SK-N-SH (cell line): ENCODE data around the gene ARMC7. TPM values are rescaled to one million over a fixed set of nuclear protein-coding genes. Genes with fewer than 3 reads are reported as not detected.

Experiments
- CTCF ChIA-PET: fragments of 300-600, 350-600 bp; formaldehyde crosslinking; extraction: SDS; loops from one replicate; lab custom pipeline; 2021; lab: Yijun Ruan, JAX
- POLR2A ChIA-PET: fragments of 350-600 bp; sonication (Branson Sonifier 250); formaldehyde crosslinking; extraction: SDS; loops from one replicate; lab custom pipeline; 2020; ENCODE audit warnings: antibody characterized with exemption, inconsistent platforms; lab: Yijun Ruan, JAX
- DNase-seq: peaks from one replicate; pipeline ENCODE4 v3.0.0; 2012
- H2AFZ ChIP-seq: fragments of 200-600 bp; sonication (generic); 2 replicates; pipeline ENCODE4 v1.8.1; 2016; ENCODE audit warnings: antibody characterized with exemption, mild to moderate bottlenecking, low read depth
- H3F3A ChIP-seq: fragments of 200-600 bp; sonication (generic); replicated peaks from 2 replicates; pipeline ENCODE3; 2016; ENCODE audit warnings: antibody characterized with exemption, mild to moderate bottlenecking; ENCODE audit not compliant: insufficient read depth
- H3K27ac ChIP-seq, 2 experiments: fragments of 200-500 bp in 1 of 2; fragments of 200-600 bp in 1 of 2; sonication (Bioruptor generic) in 1 of 2; sonication (generic), shearing (Covaris generic) in 1 of 2; 2 replicates each; pipeline versions ENCODE4 v1.5.1 to v1.6.1; 2014 to 2016; ENCODE audit warnings: low read depth in 2 of 2, inconsistent platforms in 1 of 2, low read length in 1 of 2, mild to moderate bottlenecking in 1 of 2, mixed read lengths in 1 of 2
- H3K27me3 ChIP-seq: fragments of 200-600 bp; sonication (generic), shearing (Covaris generic); 2 replicates; pipeline ENCODE4 v1.6.1; 2016; ENCODE audit warnings: mixed run types; ENCODE audit not compliant: insufficient read depth
- H3K36me3 ChIP-seq, 2 experiments: fragments of 200-500 bp in 1 of 2; fragments of 200-600 bp in 1 of 2; sonication (Bioruptor generic) in 1 of 2; sonication (generic) in 1 of 2; replicated peaks in 1 of 2; 2 replicates each; pipeline versions ENCODE3 to v1.5.1; 2014 to 2016; ENCODE audit warnings: low read length in 1 of 2, mild to moderate bottlenecking in 1 of 2; ENCODE audit not compliant: insufficient read depth in 2 of 2, control insufficient read depth in 1 of 2
- H3K4me1 ChIP-seq, 2 experiments: fragments of 200-500 bp in 1 of 2; fragments of 200-600 bp in 1 of 2; sonication (Bioruptor generic) in 1 of 2; sonication (generic), shearing (Covaris generic) in 1 of 2; 2 replicates each; pipeline versions ENCODE4 v1.5.1 to v1.6.1; 2014 to 2016; ENCODE audit warnings: low read depth in 1 of 2, low read length in 1 of 2, mixed run types in 1 of 2; ENCODE audit not compliant: insufficient read depth in 2 of 2, control insufficient read depth in 1 of 2
- H3K4me2 ChIP-seq: fragments of 200-600 bp; sonication (generic), shearing (Covaris generic); 2 replicates; pipeline ENCODE4 v1.6.1; 2017; ENCODE audit warnings: mixed run types
- H3K4me3 ChIP-seq, 2 experiments: fragments of 200-500 bp in 1 of 2; fragments of 200-600 bp in 1 of 2; sonication (Bioruptor generic) in 1 of 2; sonication (generic), shearing (Covaris generic) in 1 of 2; 2 replicates each; pipeline versions ENCODE4 v1.5.1 to v1.8.1; 2014 to 2016; ENCODE audit warnings: low read depth in 2 of 2, inconsistent platforms in 1 of 2, low read length in 1 of 2, mild to moderate bottlenecking in 1 of 2, mixed read lengths in 1 of 2, moderate library complexity in 1 of 2
- H3K79me2 ChIP-seq: fragments of 200-600 bp; sonication (generic); 2 replicates; pipeline ENCODE4 v1.8.1; 2017; ENCODE audit warnings: mild to moderate bottlenecking; ENCODE audit not compliant: insufficient read depth
- H3K9ac ChIP-seq: fragments of 200-600 bp; sonication (generic); 2 replicates; pipeline ENCODE4 v1.6.1; 2017; ENCODE audit warnings: mixed run types
- H3K9me2 ChIP-seq: fragments of 200-600 bp; sonication (generic); 2 replicates; pipeline ENCODE4 v1.6.1; 2017; ENCODE audit warnings: mixed run types
- H3K9me3 ChIP-seq: fragments of 200-600 bp; sonication (generic); 2 replicates; pipeline ENCODE4 v1.6.1; 2017; ENCODE audit warnings: mixed run types, mild to moderate bottlenecking, moderate library complexity
- H4K20me1 ChIP-seq: fragments of 200-600 bp; sonication (generic); 2 replicates; pipeline ENCODE4 v1.6.1; 2017; ENCODE audit warnings: mild to moderate bottlenecking, mixed run types; ENCODE audit not compliant: insufficient read depth
- CHD2 ChIP-seq: fragments of 150-350 bp; IDR thresholded peaks from 2 replicates; pipeline ENCODE4 v1.6.1; 2018; ENCODE audit warnings: low read length; ENCODE audit not compliant: partially characterized antibody
- ELF1 ChIP-seq: IDR thresholded peaks from 2 replicates; pipeline ENCODE4 v1.4.0; 2012
- EP300 ChIP-seq, 2 experiments: IDR thresholded peaks; 2 replicates each; pipeline versions ENCODE4 v1.4.0 to v1.6.1; 2012; ENCODE audit warnings: borderline replicate concordance in 1 of 2, low read depth in 1 of 2, low read length in 1 of 2
- FOSL2 ChIP-seq: IDR thresholded peaks from 2 replicates; pipeline ENCODE4 v1.4.0; 2012; ENCODE audit warnings: low read depth, mild to moderate bottlenecking, moderate library complexity, borderline replicate concordance
- FOXJ3 ChIP-seq: sonication (generic); formaldehyde crosslinking; IDR thresholded peaks from 2 replicates; pipeline ENCODE4 v1.5.1; 2020; ENCODE audit warnings: mild to moderate bottlenecking, missing genetic modification reagents
- JUND ChIP-seq: IDR thresholded peaks from 2 replicates; pipeline ENCODE4 v1.4.0; 2012
- MEF2A ChIP-seq: IDR thresholded peaks from 2 replicates; pipeline ENCODE4 v1.4.0; 2012; ENCODE audit warnings: low read depth, borderline replicate concordance
- MXI1 ChIP-seq: IDR thresholded peaks from 2 replicates; pipeline ENCODE4 v1.6.1; 2012; ENCODE audit warnings: mild to moderate bottlenecking, low read depth, low read length, improper control_type of control experiment
- NFIC ChIP-seq: IDR thresholded peaks from 2 replicates; pipeline ENCODE4 v1.4.0; 2012; ENCODE audit warnings: borderline replicate concordance
- NRF1 ChIP-seq: IDR thresholded peaks from 2 replicates; pipeline ENCODE4 v1.6.1; 2012; ENCODE audit warnings: low read depth, mild to moderate bottlenecking, low read length
- RAD21 ChIP-seq: IDR thresholded peaks from 2 replicates; pipeline ENCODE4 v1.6.1; 2012; ENCODE audit warnings: mild to moderate bottlenecking, low read length
- RCOR1 ChIP-seq: fragments of 150-350 bp; IDR thresholded peaks from 2 replicates; pipeline ENCODE4 v1.6.1; 2017; ENCODE audit warnings: antibody characterized with exemption, low read length
- SIN3A ChIP-seq: IDR thresholded peaks from 2 replicates; pipeline ENCODE4 v1.6.1; 2012; ENCODE audit warnings: low read depth, mild to moderate bottlenecking, low read length, moderate library complexity, borderline replicate concordance
- SMC3 ChIP-seq: IDR thresholded peaks from 2 replicates; pipeline ENCODE4 v1.6.1; 2012; ENCODE audit warnings: low read depth, low read length, improper control_type of control experiment
- TEAD4 ChIP-seq: IDR thresholded peaks from 2 replicates; pipeline ENCODE4 v1.4.0; 2012; ENCODE audit warnings: mild to moderate bottlenecking, borderline replicate concordance; ENCODE audit not compliant: insufficient read depth
- WGBS: methylation state at CpG from one replicate; pipeline ENCODE4 v1.1.6; 2017; ENCODE audit warnings: low lambda C conversion rate; 5-methylcytosine and 5-hydroxymethylcytosine counted together
- polyA plus RNA-seq, 3 experiments: library from polyadenylated mRNA; depleted of rRNA; stranded (reverse); fragments of >200 nt; gene quantifications; 2 replicates each; pipeline ENCODE4 v1.2.3, GENCODE V29; 2012
- TF ChIP-seq, protein P1 (sequence below): IDR thresholded peaks from 2 replicates; pipeline ENCODE4 v1.4.0; 2012; ENCODE audit warnings: low read depth, borderline replicate concordance
- TF ChIP-seq, protein P2 (sequence below): fragments of 200-600 bp; sonication (generic); IDR thresholded peaks from 2 replicates; pipeline ENCODE4 v1.6.1; 2017; ENCODE audit warnings: antibody characterized with exemption, mild to moderate bottlenecking, moderate library complexity

The ARMC7 gene
- polyA plus RNA-seq, 1 of the 3 experiments (the other 2 are of a cell fraction), result 10.8 TPM

DNA sequence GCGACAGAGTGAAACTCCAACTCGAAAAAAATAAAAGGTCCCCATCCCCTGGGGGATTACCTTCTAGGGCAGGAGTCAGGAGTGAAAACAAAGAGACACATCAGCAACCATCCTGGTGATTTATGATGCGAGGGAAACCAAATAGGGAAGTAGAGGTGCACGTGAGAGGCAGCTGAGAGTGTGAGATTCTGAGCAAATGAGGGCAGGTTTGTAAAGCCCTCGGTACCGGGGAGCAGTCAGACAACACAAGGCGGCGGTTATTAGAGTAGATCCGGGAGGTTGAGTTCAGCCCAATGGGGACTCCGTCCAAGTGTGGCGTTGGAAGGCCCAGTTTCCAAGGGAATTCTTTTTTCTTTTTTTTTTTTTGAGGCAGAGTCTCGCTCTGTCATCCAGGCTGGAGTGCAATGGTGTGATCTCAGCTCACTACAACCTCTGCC, 7.4 kb upstream of the ARMC7 start:
- H4K20me1 ChIP-seq, result no peaks in the 10 kb centered on the region
- WGBS, result 75% methylated on average over 12 of the region's 12 CpGs
- H3K9me3 ChIP-seq, result no peaks in the 10 kb centered on the region
- H3F3A ChIP-seq, result no peaks in the 10 kb centered on the region
- no peak overlapping the region for H2AFZ ChIP-seq
- CTCF ChIA-PET, result interaction anchor here (0.6 to 4.5 kb wide), 6 partner anchors 8 to 229 kb away, joined by 3 to 68 read pairs (median 4); partner anchors contain the start of genes ARMC7 and FDXR
- no peak overlapping the region for H3K4me3 ChIP-seq
- DNase-seq, result no peak
- H3K79me2 ChIP-seq, result no peaks in the 10 kb centered on the region
- H3K27me3 ChIP-seq, result no peaks in the 10 kb centered on the region
- H3K4me1 ChIP-seq, result peaks cover 0 to 10% of the 10 kb centered on the region in 2 experiments; a peak in 1 of 4 replicates
- H3K27ac ChIP-seq, result no peak overlapping the region
- no peak overlapping the region for H3K4me2 ChIP-seq
- no peak overlapping the region for H3K9ac ChIP-seq
- POLR2A ChIA-PET, result no interaction called here
- H3K9me2 ChIP-seq, result no peaks in the 10 kb centered on the region
- TF ChIP-seq MEF2A (no peak), SIN3A (no peak), NRF1 (no peak), EP300 (IDR thresholded peaks at IDR 0.05; ENCODE audit: borderline replicate concordance in 1 of 2, low read depth in 1 of 2, low read length in 1 of 2) (no peak), FOXJ3 (CRISPR knock-in tag) (no peak), RAD21 (no peak), RCOR1 (no peak), NFIC (no peak), MXI1 (no peak), CHD2 (no peak)
- H3K36me3 ChIP-seq, result no peaks in the 10 kb centered on the region

DNA sequence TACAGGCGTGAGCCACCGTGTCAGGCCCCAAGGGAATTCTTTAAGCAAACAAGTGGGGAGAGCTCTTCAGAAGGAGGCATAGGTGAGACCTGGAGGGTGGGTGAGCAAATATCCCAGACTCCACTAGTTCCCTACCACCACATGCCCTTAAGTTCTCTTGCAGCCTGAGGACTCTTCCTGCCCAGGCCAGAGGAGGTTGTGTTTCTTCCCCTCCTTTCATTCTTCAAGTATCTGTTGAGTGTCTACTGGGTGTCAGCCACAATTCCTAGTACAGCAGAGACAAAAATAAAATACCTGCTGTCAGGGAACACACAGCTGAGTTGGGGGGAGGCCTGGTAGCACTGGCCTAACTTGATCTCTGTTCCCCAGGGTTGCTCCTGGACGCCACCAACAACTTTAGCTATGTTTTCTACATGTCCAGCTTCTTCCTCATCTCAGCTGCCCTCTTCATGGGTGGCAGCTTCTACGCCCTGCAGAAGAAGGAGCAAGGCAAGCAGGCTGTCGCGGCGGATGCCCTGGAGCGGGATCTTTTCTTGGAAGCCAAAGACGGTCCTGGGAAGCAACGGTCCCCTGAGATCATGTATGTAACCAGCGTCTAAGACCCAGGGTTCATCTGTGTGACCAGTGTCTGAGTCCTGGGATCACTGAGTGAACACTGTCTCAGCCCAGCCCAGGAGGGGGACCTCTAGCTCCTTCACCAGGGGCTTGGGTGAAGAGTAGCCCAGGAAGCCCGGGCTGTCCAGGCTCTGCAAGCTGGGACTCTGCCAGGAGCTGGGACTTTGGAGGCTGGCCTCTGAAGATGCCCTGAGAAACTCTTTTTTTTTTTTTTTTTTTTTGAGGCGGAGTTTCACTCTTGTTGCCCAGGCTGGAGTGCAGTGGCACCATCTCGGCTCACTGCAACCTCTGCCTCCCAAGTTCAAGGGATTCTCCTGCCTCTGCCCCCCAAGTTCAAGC, 5.9 kb upstream of the ARMC7 start:
- Histone ChIP-seq H3K4me3 (no peak overlapping the region), H3K4me2 (no peak overlapping the region), H3K27ac (no peak overlapping the region), H3F3A (peaks cover 4% of the 10 kb centered on the region), H3K9me3 (no peaks in the 10 kb centered on the region), H3K9me2 (no peaks in the 10 kb centered on the region), H2AFZ (no peak overlapping the region), H3K27me3 (no peaks in the 10 kb centered on the region), H3K9ac (no peak overlapping the region), H3K79me2 (no peaks in the 10 kb centered on the region), H3K4me1 (peaks cover 0 to 10% of the 10 kb centered on the region in 2 experiments; a peak in 1 of 4 replicates), H3K36me3 (no peaks in the 10 kb centered on the region), H4K20me1 (no peaks in the 10 kb centered on the region)
- WGBS, result 77% methylated on average over 14 of the region's 14 CpGs
- POLR2A ChIA-PET, result interaction anchor here (0.8 to 1.1 kb wide), 2 partner anchors 29 to 1101 kb away, joined by 4 to 12 read pairs; no protein-coding TSS in a partner anchor
- no peak for DNase-seq
- TF ChIP-seq MXI1 (no peak), FOSL2 (no peak), ELF1 (no peak), TEAD4 (no peak), NFIC (no peak), JUND (no peak), SMC3 (no peak), MEF2A (no peak)
- TF ChIP-seq, protein P1, sequence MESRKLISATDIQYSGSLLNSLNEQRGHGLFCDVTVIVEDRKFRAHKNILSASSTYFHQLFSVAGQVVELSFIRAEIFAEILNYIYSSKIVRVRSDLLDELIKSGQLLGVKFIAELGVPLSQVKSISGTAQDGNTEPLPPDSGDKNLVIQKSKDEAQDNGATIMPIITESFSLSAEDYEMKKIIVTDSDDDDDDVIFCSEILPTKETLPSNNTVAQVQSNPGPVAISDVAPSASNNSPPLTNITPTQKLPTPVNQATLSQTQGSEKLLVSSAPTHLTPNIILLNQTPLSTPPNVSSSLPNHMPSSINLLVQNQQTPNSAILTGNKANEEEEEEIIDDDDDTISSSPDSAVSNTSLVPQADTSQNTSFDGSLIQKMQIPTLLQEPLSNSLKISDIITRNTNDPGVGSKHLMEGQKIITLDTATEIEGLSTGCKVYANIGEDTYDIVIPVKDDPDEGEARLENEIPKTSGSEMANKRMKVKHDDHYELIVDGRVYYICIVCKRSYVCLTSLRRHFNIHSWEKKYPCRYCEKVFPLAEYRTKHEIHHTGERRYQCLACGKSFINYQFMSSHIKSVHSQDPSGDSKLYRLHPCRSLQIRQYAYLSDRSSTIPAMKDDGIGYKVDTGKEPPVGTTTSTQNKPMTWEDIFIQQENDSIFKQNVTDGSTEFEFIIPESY, result no peak
- TF ChIP-seq, protein P2, sequence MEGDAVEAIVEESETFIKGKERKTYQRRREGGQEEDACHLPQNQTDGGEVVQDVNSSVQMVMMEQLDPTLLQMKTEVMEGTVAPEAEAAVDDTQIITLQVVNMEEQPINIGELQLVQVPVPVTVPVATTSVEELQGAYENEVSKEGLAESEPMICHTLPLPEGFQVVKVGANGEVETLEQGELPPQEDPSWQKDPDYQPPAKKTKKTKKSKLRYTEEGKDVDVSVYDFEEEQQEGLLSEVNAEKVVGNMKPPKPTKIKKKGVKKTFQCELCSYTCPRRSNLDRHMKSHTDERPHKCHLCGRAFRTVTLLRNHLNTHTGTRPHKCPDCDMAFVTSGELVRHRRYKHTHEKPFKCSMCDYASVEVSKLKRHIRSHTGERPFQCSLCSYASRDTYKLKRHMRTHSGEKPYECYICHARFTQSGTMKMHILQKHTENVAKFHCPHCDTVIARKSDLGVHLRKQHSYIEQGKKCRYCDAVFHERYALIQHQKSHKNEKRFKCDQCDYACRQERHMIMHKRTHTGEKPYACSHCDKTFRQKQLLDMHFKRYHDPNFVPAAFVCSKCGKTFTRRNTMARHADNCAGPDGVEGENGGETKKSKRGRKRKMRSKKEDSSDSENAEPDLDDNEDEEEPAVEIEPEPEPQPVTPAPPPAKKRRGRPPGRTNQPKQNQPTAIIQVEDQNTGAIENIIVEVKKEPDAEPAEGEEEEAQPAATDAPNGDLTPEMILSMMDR, result no peak
- CTCF ChIA-PET, result interaction anchor here (0.6 to 4.9 kb wide), 17 partner anchors 9 to 1191 kb away, joined by 3 to 68 read pairs (median 9); partner anchors contain the start of genes MIF4GD, NT5C, OTOP2 and SLC16A5
